ENCODE results near the gene MYO15A. TPM values are rescaled to one million over a fixed set of nuclear protein-coding genes. Genes with fewer than 3 reads are reported as not detected.
A peak's percentile ranks its signal among the peaks of the same experiment; 100 is the strongest.

Gene MYO15A
- total RNA-seq, 1 experiment from 2014 or later: 0.28 TPM

DNA sequence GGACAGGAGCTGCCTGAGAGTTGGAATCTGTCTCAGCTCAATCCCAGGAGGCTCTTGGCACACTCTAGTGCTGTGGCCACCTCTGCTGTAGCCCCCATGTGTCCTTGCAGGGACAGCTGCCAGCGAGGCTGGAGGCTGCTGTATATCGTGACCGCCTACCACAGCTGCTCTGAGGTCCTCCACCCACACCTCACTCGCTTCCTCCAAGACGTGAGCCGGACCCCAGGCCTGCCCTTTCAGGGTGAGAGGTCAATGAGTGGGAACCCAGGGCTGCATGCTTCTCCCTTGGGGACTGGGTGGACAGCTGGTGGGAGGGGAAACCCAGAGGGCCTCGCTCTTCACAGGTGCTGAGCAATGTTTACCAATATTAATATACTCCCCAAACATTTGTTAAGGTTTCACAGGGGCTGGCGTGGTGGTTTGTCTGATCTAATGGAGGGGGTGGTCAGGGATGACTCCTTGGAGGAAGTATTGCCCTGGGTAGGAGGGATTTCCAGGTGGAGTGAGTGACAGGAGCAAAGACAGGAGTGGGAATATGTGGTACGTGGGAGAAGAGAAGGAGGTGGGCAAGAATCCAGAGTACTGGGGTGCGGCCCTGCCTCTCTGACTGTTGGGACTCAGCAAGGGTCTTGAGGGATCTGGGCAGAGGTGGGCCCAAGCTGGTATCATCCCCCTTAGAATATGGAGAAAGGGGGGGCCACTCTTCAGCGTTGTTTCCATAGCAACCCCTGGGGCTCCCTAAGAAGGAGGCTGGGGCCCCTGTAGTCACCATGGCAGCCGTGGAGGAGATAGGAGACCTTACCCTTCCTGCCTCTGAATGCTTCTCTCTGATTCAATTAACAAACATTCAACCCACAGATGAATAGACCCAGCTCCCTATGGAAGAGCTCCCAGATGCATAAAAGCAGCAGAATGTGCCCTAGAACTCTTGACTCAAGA, 52.9 kb downstream of the MYO15A start:
- ChIA-PET CTCF (no interaction called here), POLR2A (ENCODE audit: low non-redundant PET) (no interaction called here)
- no peaks in the 10 kb centered on the region for H3K27me3 ChIP-seq (replicated peaks; ENCODE audit: insufficient read depth, low read depth, low read length, poor library complexity)
- intact Hi-C loops (cut with micrococcal nuclease; ENCODE audit: unreplicated experiment): no loop called here
- no peaks in the 10 kb centered on the region for H3K9me3 ChIP-seq (ENCODE audit: low read depth, low read length, poor library complexity, severe bottlenecking)
- DNase-seq (ENCODE audit: low spot score): no peak
- BruUV-seq (replicated peaks): no TSS peak
- H3K27ac ChIP-seq (ENCODE audit: low read depth, low read length, poor library complexity, severe bottlenecking): no peak overlapping the region
- H3K4me1 ChIP-seq (ENCODE audit: insufficient read depth, low read length, poor library complexity, severe bottlenecking): peaks cover 12% of the 10 kb centered on the region
- no peaks in the 10 kb centered on the region for H3K36me3 ChIP-seq (ENCODE audit: insufficient read depth, low read length, poor library complexity, severe bottlenecking)
- H3K4me3 ChIP-seq (ENCODE audit: low read depth, low read length, poor library complexity, severe bottlenecking): no peak overlapping the region
- TF ChIP-seq EZH2 (IDR thresholded peaks at IDR 0.05; ENCODE audit: borderline replicate concordance, low read depth, low read length, poor library complexity, severe bottlenecking) (no peak), CTCF (conservative IDR thresholded peaks at IDR 0.05; ENCODE audit: low read depth, low read length) (no peak)

GRCh38 chr17:18163547-18163946, 55.0 kb downstream of the MYO15A start:
- no peak for TF ChIP-seq EZH2 (IDR thresholded peaks at IDR 0.05; ENCODE audit: borderline replicate concordance, low read depth, low read length, poor library complexity, severe bottlenecking)
- TF ChIP-seq CTCF (conservative IDR thresholded peaks at IDR 0.05; ENCODE audit: low read depth, low read length): no peak
- Histone ChIP-seq H3K36me3 (ENCODE audit: insufficient read depth, low read length, poor library complexity, severe bottlenecking) (no peaks in the 10 kb centered on the region), H3K9me3 (ENCODE audit: low read depth, low read length, poor library complexity, severe bottlenecking) (no peaks in the 10 kb centered on the region), H3K4me3 (ENCODE audit: low read depth, low read length, poor library complexity, severe bottlenecking) (no peak overlapping the region), H3K4me1 (ENCODE audit: insufficient read depth, low read length, poor library complexity, severe bottlenecking) (peaks cover 4% of the 10 kb centered on the region), H3K27ac (ENCODE audit: low read depth, low read length, poor library complexity, severe bottlenecking) (no peak overlapping the region), H3K27me3 (replicated peaks; ENCODE audit: insufficient read depth, low read depth, low read length, poor library complexity) (no peaks in the 10 kb centered on the region)
- intact Hi-C loops (cut with micrococcal nuclease; ENCODE audit: unreplicated experiment): no loop called here
- POLR2A ChIA-PET (ENCODE audit: low non-redundant PET): no interaction called here
- BruUV-seq (replicated peaks): no TSS peak
- CTCF ChIA-PET: no interaction called here
- no peak for DNase-seq (ENCODE audit: low spot score)

DNA sequence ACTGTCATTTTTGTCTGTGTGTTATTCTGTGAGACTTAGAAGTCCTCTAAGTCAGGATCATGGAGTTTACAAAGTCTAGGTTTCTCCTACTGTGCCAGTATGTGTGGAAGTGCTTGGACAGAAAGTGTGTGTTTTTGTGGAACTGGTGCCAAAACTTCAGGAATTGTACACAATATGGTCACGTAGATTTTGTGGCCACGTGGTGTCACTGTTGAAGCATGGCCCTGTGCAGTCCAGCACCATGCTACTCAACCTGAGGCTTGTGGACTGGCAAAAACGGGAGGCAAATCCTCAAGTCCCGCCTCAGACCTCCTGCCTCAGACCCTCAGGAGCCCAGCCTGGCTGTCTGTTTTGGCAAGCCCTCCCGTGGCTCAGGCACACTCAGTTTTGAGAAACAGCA, 58.3 kb downstream of the MYO15A start:
- no peak for DNase-seq (ENCODE audit: low spot score)
- Histone ChIP-seq H3K4me1 (ENCODE audit: insufficient read depth, low read length, poor library complexity, severe bottlenecking) (no peaks in the 10 kb centered on the region), H3K9me3 (ENCODE audit: low read depth, low read length, poor library complexity, severe bottlenecking) (no peaks in the 10 kb centered on the region), H3K36me3 (ENCODE audit: insufficient read depth, low read length, poor library complexity, severe bottlenecking) (no peaks in the 10 kb centered on the region), H3K27ac (ENCODE audit: low read depth, low read length, poor library complexity, severe bottlenecking) (no peak overlapping the region), H3K4me3 (ENCODE audit: low read depth, low read length, poor library complexity, severe bottlenecking) (no peak overlapping the region), H3K27me3 (replicated peaks; ENCODE audit: insufficient read depth, low read depth, low read length, poor library complexity) (no peaks in the 10 kb centered on the region)
- intact Hi-C loops (cut with micrococcal nuclease; ENCODE audit: unreplicated experiment): no loop called here
- ChIA-PET CTCF (no interaction called here), POLR2A (ENCODE audit: low non-redundant PET) (no interaction called here)
- 0 out of 2 replicates have a peak, but pooled peaks have one; percentile 39 for TF ChIP-seq CTCF (conservative IDR thresholded peaks at IDR 0.05; ENCODE audit: low read depth, low read length)
- TF ChIP-seq EZH2 (IDR thresholded peaks at IDR 0.05; ENCODE audit: borderline replicate concordance, low read depth, low read length, poor library complexity, severe bottlenecking): no peak
- BruUV-seq (replicated peaks): no TSS peak
